GM18520 (cell line): Measurements from ENCODE around the gene STRN4.
"Not testable (repeated sequence)": the region's sequence is repeated elsewhere in the genome, so short reads cannot be mapped to it uniquely, and the experiment has no call there.

Source experiments
- ATAC-seq: cut with Tn5 transposase; IDR thresholded peaks from one replicate; pipeline ENCODE4 v1.9.1; 2021; ENCODE audit not compliant: unreplicated experiment

STRN4 gene, protein sequence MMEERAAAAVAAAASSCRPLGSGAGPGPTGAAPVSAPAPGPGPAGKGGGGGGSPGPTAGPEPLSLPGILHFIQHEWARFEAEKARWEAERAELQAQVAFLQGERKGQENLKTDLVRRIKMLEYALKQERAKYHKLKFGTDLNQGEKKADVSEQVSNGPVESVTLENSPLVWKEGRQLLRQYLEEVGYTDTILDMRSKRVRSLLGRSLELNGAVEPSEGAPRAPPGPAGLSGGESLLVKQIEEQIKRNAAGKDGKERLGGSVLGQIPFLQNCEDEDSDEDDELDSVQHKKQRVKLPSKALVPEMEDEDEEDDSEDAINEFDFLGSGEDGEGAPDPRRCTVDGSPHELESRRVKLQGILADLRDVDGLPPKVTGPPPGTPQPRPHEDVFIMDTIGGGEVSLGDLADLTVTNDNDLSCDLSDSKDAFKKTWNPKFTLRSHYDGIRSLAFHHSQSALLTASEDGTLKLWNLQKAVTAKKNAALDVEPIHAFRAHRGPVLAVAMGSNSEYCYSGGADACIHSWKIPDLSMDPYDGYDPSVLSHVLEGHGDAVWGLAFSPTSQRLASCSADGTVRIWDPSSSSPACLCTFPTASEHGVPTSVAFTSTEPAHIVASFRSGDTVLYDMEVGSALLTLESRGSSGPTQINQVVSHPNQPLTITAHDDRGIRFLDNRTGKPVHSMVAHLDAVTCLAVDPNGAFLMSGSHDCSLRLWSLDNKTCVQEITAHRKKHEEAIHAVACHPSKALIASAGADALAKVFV

DNA sequence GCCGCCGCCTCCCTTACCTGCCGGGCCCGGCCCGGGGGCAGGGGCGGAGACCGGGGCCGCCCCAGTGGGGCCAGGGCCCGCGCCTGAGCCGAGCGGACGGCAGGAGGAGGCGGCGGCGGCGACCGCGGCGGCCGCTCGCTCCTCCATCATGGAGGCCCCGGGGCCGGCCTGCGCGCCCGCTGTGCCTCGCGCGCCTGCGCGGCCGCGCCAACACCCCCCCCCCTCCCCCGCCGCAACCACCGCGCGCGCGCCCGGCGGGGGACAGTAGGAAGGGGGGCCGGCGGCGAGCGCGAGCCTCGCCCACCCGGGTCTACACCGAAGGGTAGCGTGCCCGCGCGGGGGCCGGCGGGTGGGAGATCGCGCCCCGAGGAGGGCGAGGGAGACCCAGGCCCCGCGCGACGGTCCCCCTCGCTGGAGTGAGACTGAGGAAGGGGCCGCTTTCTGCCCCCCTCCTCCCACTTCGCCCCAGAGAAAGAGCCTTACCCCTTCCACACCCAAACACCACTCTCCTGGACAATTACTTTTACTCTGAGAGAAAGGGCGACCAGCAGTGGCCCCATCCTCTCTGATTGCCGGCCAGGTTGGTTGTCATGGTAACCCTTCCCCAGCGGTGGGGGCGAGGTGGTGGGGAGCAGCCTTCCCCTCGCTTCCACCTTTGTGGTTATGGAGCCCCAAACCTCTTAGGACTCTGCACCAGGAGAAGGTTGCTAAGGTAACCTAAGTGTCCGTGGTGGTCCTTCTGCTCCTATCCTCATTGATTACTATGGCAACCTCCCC lies at the start of gene STRN4:
TSS of gene STRN4 (minus strand) at position 170 of the 777 bp plus-strand sequence. CDS start at position 150, 20 bp downstream.
- peak; percentile 33 for ATAC-seq

DNA sequence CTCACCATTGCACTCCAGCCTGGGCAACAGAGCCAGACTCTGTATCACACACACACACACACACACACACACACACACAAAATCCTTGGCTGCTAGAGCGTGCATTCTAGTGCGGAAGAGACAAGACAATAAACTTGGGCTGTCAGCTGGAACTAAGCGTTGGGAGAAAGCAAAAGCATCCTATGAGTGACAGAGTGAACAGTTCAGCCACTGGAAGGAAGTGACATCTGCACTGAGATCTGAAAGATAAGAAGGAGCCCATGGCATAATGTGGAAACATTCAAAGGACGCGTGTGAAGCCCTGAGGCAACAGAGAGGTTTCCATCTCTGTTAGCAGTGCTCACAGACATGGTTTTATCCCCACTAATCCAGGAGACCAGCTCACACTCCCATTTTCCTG lies 45.7 kb upstream of the STRN4 start:
- no peak for ATAC-seq

DNA sequence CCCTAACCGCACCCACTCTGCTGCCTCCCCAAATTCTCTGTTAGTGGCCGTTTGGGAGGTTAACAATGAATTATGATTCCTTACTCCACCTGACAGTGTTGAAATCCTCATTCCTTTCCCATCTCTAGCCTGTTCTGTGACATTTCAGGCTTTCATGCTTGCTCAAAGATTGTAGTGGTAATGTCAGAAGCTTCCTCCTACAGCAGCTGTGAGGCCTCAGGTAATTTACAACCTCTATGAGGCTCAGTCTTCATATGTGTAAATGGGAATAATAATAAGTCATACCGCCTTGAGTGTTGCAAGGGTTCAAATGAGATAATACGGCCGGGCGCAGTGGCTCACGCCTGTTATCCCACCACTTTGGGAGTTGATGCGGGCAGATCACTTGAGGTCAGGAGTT lies 43.1 kb upstream of the STRN4 start:
- no peak for ATAC-seq

DNA sequence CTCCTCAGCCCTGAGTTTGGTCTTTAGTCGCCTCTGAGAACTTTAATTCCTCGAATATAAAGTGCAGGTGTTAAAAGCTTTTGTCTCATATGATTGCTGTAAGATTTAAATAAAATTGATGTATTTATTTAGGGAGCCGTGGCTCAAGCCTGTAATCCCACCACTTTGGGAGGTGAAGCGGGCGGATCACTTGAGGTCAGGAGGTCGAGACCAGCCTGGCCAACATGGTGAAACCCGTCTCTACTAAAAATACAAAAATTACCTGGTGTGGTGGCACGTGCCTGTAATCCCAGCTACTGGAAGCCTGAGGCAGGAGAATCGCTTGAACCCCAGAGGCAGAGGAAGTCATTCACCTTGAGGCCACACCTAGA lies 42.7 kb upstream of the STRN4 start:
- no peak for ATAC-seq

DNA sequence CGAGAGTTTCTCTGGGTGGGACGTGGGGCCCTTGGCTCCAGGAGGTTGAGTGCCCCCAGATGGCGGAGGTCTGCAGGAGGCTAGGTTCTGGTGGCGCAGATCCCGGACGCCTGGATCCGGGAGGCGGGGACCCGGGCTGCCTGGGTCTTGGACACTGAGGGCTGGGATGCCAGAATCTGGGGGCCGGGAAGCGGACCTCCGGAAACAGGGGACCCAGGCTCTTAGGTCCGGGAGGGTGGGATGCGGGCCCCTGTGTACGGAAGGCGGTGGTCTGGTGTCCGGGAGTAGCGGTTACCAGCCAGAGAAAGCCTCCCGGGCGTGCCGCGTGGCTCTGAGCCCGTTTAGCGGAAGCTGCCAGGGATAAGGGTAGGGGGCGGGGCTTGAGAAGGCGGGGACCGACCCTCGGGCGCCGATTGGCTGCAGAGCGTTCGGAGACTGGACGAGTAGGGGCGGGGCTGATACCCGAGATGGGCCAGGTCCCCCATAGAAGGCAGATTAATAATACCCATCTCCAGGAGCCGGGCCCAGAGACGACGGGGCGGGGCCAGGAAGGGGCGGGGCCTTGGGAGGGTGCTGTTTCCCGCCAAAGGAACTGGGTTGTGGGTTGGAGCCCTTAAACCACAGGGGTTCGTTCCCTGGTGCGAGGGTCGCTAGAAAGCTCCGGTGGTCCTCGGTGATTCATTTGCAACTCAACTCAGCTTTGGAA lies 42.2 kb upstream of the STRN4 start, which contains the start of gene SLC1A5:
TSS of gene SLC1A5 (minus strand) at position 333 of the 706 bp plus-strand sequence. CDS start 629 bp downstream, outside the sequence.
- peak; percentile 47 for ATAC-seq

DNA sequence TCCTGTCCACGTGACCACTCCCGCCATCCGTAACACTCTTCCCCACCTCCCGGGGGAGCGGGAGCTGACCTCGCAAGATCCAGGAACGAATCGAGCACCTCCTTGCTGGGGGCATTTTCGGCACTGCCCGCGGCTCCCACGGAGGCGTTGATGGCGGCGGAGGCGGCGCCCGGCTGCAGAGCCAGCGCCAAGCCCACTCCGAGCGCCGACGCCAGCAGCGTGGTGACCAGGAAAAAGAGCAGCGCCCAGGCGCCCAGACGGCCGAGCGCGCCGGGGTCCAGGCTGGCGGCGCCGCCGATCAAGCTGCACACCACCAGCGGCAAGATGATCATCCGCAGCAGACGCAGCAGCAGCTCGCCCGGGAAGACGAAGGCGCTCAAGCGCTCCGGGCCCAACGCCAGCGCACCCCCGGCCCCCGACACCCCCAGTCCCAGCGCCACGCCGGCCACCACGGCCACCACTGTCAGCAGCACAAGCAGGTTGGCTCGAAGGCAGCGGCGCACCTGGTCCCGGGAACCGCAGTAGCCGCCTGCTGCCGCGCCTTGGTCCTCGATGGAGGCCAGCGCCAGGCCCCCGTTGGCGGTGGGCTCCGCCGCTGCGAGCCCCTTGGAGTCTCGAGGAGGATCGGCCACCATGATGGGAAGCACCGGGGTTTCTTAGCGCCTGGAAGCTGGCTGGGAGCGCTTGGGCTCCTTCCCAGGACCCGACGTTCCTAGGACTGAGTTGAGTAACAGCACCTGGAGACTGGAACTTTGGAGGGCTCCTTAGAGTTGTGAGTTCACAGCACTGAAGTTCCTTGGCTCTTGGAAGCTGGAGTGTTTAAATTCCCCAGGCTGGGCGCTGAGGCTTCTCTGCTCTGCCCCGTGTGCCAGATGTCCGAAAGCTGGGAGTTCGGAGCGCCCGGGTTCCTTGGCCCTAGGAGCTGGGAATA lies 41.3 kb upstream of the STRN4 start:
- ATAC-seq, result no peak

DNA sequence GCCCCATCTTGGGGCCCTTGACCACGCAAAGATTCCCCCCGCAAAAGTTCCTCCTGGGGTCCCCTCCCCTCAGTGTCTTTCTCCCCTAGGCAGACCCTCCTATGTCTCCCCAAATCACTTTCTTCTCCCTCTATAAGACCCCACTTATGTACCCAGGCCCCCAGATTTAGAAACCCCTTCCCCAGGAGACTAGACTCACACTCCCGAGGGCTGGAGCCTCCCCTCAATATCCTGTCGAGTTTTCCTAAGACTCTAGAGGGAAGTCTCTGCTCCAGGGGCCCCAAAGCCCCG lies 40.7 kb upstream of the STRN4 start:
- ATAC-seq, result no peak

DNA sequence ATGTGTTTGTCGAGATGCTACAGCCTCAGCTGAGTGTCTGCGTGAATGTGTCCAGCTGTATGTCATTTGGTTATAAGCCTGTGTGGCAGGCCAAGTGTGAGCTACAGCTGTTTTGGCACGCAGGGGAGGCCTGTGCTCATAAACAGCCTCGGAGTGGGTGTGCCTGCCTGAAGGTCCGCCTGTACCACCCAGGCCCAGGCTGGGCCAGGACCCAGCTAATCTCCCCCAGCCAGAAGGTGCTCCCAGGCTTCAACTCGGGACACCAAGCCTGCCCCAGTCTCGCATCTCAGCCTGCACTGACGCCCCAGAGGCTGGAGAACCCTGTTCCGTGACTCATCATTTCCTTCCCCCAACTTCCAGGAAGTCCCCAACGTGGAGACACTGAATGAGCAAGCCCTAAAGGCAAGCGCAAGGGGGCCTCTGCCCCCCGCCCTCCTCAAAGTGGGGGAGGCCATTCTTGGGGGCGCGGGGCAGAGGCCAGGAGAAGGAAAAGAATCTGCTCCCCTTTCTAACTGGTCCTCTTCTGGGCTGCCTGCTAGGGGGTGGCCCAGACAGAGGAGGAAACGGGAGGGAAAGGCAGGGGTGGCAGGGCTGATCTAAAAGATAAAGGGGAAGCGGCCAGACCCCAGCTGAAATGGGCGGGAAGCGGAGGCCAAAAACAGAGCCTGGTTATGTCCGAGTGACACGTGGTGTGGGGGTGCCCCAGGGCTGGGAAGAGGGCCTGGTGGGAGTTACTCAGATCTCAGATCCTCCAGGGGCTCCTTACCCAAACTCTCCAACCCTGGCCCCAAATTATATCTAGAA lies 40.2 kb upstream of the STRN4 start:
- ATAC-seq, result no peak

DNA sequence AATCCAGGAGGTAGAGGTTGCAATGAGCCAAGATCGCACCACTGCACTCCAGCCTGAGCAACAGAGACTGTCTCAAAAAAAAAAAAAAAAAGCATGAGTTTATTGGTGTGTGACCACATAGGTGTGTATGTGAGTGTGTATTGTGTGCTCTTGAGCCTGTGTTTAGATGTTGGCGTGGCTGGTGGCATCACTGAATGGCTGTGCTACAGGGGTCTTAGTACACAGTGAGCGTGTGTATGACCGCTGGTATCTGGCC lies 39.7 kb upstream of the STRN4 start:
- ATAC-seq, result no peak

DNA sequence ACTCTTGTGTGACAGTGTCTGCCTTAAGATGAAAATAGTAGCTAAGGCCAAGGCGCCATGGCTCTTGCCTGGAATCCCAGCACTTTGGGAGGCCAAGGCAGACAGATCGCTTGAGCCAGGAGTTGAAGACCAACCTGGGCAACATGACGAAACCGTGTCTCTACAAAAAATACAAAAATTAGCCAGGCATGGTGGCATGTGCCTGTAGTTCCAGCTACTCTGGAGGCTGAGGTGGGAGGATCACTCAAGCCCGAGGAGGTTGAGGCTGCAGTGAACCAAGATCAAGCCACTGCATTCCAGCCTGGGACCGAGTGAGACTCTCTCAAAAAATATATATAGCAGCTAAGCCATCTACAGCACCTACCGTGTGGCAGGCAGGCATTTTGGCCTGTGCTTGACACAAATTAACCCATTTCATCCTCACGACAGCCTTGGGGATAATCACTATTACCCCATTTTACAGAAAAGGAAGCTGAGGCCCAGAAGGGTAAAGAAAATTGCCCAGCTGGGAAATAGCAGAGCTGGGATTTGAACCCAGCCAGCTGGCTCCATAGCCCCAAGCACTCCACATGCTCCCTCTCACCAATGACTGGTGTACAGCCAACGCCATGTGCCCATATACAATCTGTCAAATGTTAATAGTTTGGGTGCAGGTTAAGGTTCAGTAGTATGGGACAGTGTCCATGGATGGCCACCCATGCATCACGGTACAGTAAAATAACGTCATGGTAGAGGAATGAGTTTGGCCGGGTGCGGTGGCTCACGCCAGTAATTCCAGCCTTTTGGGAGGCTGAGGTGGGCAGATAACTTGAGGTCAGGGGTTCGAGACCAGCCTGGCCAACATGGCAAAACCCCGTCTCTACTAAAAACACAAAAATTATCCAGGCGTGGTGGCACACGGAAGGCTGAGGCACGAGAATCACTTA lies 39.1 kb upstream of the STRN4 start:
- ATAC-seq, result no peak

DNA sequence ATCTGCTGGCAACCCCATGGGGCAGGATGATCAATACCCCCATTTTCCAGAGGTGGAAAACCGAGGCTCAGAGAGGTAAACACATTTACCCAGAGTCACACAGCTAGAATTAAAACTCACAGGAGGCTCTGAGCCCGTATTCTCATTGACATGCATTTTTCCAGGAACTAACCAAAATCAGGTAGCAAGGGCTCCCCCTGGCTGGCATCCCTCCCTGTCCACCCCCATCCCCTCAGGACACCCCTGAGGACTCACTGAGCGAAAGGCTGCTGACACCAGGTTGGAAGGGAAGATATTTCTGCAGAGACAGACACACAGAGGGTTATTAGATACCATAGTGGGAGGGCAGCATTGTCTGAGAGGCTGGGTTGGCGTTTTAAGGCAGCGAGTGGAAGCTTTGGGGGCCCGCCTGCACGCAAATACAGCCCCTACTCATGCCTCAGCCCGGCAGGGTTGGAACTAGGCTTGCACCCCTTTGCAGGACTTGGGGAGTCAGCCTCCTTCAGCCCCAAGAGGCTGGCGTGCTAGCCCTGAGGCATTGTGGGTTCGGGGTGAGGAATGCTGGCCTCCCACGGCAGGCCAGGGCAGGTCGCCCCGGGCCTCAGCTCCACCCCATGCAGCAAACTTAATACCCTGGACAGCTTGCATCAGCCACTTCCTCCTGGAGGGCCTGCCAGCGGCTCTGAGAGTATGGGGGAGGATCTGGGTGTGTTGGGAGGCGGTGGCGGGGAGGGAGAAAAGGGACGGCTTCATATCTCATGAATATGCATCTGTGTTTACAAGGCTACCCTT lies 38.2 kb upstream of the STRN4 start:
- peak; percentile 29 for ATAC-seq

DNA sequence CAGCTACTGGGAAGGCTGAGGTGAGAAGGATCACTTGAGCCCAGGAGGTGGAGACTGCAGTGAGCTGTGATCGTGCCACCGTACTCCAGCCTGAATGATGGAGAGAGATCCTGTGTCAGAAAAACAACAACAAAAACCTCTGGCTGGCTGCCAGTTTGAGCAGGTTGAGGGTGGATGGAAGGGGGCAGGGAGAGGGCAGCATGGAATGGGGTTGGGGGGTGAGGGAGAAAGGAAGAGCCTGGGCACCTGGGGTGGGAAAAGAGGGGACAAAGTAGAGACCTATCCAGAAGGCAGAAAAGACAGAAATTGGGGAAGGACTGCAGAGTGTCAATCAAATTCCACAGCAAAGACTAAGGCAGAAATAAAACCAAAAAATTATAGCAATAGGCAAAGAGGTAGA lies 37.4 kb upstream of the STRN4 start:
- no peak for ATAC-seq

DNA sequence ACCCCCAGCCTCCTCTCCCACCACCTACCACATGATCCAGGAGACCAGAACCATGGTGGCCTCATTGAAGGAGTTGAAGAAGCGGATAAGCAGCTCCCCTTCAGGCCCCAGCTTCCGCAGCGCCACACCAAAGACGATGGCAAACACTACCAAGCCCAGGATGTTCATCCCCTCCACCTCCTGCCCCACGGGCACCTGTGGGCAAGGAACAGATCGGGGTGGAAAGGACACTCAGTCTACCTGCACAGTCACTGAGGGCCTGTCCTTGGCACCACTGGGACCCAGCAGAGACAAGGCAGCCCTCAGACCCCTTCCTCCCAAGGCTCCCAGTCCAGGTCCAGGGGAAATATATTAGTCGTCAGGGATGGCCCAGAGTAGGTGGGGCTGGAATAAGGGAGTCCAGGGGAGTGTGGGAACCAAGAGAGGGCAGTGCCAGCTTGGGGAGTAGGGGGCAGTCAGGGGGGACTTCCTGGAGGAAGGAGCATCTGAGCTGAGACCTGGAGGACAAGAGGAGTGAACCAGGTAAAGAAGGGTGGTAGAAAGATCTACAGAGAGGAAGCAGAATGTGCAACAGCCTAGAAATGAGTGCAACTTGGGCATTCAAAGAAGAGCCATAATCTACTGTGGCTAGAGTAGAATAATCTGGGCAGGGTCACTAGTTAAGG lies 36.2 kb upstream of the STRN4 start:
- ATAC-seq, result no peak

DNA sequence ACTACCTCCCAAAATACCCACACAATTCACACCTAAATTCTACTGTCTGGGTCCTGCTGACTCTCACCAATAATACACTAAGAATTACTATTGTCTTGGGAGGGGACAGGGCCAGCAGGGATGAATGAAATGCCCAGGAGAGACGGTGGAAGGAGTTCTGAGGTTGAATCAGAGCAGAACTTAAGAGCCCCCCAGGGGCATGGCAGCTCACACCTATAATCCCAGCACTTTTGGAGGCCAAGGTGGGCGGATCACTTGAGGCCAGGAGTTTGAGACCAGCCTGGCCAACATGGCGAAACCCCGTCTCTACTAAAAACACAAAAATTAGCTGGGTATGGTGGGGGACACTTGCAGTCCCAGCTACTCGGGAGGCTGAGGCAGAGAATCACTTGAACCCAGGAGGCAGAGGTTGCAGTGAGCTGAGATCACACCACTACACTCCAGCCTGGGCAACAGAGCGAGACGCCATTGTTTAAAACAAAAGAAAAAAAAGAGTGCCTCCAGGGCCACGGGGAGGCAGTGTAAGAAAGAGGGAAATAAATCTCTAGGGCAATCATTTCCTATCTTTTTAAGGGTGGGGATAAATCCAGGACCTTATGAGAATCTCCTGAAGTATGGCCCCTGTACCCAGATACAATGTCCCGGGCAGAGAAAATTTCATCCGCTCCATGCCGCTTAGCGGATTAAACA lies 31.9 kb upstream of the STRN4 start:
- ATAC-seq, result not testable (repeated sequence)

DNA sequence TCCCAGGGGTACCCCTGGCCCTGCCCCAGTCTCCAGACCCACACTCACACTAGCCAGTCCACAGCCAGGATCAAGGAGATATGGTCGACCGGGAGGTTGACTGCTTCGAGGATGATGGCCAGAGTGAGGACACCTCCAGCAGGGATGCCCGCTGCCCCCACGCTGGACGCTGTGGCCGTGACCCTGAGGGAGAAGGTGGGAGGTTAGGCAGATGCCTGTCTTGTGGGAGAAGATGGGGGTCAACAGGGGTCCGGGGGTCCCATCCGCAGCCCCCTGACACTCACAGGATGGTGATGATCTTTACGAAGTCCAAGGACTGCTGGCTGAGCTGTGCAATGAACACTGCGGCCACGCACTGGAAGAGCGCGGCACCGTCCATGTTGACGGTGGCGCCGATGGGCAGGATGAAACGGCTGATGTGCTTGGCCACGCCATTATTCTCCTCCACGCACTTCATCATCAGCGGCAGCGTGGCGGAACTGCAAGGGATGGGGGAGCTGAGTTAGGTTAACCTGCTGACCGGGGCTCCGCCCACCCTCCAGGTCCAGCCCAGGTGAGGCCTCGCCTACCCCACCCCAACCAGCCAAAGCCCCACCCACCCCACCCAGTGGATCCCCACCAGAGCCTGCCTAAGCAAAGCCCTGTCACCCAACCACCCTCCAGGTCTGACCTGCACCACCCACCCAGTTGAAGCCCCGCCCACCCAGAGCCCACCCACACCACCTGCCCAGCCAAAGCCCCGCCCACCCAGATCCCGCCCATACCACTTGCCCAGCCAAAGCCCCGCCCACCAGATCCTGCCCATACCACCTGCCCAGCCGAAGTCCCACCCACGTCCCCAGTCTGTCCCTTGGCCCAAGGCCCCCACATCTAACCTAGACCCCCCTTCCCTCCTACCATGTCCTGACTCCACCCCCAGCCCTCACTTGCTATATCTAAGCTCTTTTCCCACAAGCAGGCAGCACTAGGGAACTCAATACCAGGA lies 31.0 kb upstream of the STRN4 start:
- no peak for ATAC-seq
